Mononuclear cell (primary cell): ENCODE data around the gene CRYZ. TPM values are rescaled to one million over a fixed set of nuclear protein-coding genes. Genes with fewer than 3 reads are reported as not detected.

Experiments
- H3K27me3 ChIP-seq: 2 replicates; pipeline ENCODE4 v1.6.0; 2011; ENCODE audit warnings: low read length, control low read depth; ENCODE audit not compliant: insufficient read depth
- H3K4me1 ChIP-seq: 2 replicates; pipeline ENCODE4 v1.5.1; 2011; ENCODE audit warnings: mild to moderate bottlenecking, low read length, control low read depth; ENCODE audit not compliant: insufficient read depth
- H3K4me3 ChIP-seq: 2 replicates; pipeline ENCODE4 v1.5.1; 2011; ENCODE audit warnings: mild to moderate bottlenecking, low read length, moderate library complexity
- H3K9me3 ChIP-seq: 2 replicates; pipeline ENCODE4 v1.5.1; 2011; ENCODE audit warnings: low read depth, mild to moderate bottlenecking, control low read depth, low read length
- total RNA-seq: library from RNA; depleted of rRNA; stranded (reverse); fragments of >200 nt; gene quantifications from one replicate; pipeline ENCODE4 v1.2.3, GENCODE V29; 2012

CRYZ gene
- total RNA-seq, 1 donor = 2.7 TPM

DNA sequence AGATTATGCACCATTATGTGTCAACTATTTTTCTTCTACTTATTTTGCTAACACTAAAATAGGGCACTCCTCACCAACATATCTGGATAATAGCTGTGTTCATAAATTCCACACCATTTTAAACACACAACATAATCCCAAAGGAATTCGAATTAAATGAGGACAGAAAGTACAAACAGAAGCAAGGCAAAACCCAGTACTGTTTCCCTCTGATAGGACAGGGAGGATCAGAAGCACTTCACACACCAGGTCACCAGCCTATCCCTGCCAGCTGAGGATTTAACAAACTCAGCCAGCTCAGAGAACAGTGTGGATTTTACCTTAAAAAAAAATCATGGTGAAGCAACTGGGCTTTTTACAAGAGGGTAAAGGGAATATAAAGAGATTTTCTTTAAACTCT, 20.0 kb downstream of the CRYZ start:
- H3K4me1 ChIP-seq = no peaks in the 10 kb centered on the region
- H3K9me3 ChIP-seq = no peaks in the 10 kb centered on the region
- no peaks in the 10 kb centered on the region for H3K27me3 ChIP-seq
- H3K4me3 ChIP-seq = no peak overlapping the region

DNA sequence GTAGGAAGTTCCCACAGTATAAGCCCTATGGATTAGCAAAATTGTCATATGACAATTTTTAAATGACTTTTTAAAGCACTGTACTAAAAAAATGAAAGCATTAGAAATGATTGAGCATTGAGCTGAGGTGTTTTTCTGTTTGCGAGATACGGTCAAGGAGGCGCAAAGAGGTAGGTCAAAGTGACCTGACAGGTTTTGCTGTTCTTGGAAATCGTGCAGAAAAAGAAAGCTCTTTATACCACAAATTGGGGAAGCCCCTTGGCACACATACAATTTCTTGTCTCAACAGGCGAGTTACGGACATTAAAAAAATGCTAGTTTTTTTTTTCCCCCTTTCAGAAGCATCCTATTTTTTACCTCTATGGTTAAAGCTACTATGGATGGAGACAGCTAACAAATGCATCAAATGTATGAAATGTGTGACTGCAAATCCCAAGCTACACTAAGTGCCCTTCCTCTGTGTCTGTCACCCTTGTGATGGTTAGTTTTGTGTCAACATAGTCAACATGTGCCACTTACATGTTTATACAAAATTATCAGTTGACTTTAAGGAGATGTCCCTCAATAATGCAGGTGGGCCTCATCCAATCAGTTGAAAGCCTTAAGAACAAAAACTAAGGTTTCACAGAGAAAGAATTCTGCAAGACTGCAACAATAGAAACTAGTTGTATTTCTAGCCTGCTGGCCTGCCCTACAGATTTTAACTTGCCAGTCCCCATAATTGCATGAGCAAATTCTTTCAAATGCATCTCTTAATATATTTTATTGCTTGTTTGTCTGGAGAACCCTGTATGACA, 29.3 kb downstream of the CRYZ start:
- H3K4me3 ChIP-seq = no peak overlapping the region
- H3K27me3 ChIP-seq = no peaks in the 10 kb centered on the region
- H3K4me1 ChIP-seq = no peaks in the 10 kb centered on the region
- no peaks in the 10 kb centered on the region for H3K9me3 ChIP-seq

DNA sequence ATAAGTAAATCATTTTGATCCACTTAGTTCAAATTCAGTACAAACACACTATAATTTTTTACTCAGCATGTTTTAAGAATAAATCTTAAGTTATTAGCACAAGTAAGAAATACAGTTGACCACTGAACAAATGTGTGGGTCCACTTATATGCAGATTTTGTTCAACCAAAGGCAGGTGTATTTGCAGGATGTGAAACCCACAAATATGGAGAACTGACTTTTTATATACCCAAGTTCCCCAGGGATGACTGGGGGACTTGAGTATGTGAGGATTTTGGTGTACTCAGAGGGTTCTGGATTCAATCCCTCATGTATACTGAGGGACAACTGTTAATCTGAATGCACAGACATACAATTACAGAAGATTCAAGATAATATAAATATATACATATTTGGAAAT, 33.5 kb downstream of the CRYZ start:
- H3K4me3 ChIP-seq = no peak overlapping the region
- H3K9me3 ChIP-seq = no peaks in the 10 kb centered on the region
- H3K4me1 ChIP-seq = no peaks in the 10 kb centered on the region
- no peaks in the 10 kb centered on the region for H3K27me3 ChIP-seq

DNA sequence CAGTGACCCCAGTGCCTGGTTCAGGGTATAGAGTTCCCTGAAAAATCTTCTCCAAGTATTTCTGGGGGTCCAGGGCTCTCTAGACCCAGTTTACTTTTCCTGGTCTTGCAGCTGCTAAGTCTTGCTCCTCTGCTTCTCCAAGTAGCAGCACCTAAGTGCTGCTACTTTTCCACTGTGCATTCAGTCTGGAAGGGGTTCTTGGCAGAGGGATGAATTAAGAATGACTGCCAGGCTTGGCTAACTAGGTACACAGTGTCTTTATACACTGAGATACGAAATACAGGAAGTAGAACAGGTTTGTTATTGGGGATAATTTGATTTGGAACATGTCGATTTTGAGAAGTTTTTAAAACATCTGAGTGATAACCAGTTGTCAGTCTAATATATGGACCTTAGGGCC, 35.0 kb downstream of the CRYZ start:
- Histone ChIP-seq H3K4me1 (no peaks in the 10 kb centered on the region), H3K9me3 (no peaks in the 10 kb centered on the region), H3K4me3 (no peak overlapping the region), H3K27me3 (no peaks in the 10 kb centered on the region)

DNA sequence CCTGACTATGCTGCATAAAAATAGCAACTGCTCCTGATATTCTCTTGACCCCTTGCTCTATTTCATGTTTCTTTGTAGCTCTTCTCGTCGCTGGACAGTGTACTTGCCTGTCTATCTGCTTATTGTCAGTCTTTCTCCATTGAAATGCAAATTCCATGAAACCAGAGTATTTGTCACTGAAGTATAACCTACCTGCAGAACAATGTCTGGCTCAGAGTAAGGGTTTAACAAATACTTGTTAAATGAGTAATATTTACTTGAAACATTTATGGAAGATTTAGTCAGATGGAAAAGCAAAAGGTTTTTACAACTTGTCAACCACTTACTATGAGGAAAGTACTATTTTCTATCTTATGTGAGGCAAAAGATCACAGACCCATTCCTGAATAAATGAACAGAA, 39.4 kb downstream of the CRYZ start:
- Histone ChIP-seq H3K4me3 (no peak overlapping the region), H3K4me1 (no peaks in the 10 kb centered on the region), H3K27me3 (no peaks in the 10 kb centered on the region), H3K9me3 (no peaks in the 10 kb centered on the region)

DNA sequence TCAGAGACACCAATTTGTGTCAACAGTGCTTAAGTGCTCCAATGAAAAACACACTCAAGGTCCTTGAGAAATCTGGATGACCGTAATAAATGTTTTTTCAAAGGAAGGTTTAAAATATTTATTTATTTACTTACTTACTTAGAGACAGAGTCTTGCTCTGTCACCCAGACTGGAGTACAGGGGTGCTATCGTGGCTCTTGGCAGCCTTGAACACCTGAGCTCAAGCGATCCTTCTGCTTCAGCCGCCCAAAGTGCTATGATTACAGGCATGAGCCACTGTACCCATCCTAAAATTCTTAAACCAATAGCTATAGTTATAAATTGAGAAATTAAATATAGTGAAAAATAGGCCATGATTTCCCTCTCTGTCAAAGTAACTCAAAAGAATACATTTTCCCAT, 41.9 kb downstream of the CRYZ start:
- Histone ChIP-seq H3K4me1 (no peaks in the 10 kb centered on the region), H3K9me3 (no peaks in the 10 kb centered on the region), H3K27me3 (no peaks in the 10 kb centered on the region), H3K4me3 (no peak overlapping the region)

DNA sequence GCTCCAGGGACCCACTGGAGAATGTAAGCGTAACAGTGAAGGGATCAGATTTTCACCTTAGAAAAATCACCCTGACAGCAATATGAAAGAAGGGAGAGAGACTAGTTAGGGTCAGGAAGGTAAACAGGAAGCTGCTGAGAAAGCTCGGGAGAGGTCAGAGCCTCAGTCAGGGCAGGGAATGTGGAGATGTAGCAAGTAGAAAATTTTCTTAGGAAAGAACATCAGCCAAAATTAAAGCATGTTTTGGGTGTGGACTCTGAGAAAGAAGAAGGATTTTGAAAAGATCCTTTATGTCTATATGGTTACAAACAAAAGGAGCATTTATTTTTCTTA, 42.5 kb downstream of the CRYZ start:
- Histone ChIP-seq H3K9me3 (no peaks in the 10 kb centered on the region), H3K4me1 (no peaks in the 10 kb centered on the region)

DNA sequence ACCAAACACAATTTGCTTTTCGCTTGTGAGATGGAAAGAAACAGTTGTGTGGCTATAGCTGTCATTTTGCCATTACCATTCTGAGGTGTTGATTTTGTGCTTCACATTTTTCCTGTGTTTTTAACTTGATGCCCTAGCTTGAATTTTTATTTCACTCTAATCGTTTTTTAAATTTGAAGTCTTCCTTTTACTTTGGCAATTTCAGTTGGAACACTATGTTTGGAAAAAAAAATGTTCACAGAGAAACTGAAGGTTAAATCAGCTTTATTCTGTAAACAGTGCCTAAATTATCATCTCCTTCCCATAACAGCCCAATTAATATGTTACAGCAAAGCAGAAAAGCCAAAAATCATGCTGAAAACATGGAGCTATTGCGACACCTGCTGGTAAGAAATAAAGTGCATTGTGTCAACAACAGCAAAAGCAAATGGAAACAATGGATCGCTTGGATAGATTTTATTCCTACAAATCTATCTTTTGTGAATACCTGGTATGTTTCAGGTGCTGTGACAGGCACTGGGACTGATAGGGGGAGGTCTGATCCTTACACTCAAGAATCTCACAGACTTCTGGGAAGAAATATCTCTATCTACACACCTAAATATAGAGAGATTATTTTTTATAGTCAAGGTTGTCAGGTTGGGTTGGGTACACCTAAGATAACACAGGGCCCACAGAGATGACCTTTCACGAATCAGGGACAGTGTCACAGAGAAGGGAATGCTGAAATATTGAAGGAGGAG, 43.1 kb downstream of the CRYZ start:
- Histone ChIP-seq H3K4me3 (no peak overlapping the region), H3K4me1 (no peaks in the 10 kb centered on the region), H3K9me3 (no peaks in the 10 kb centered on the region), H3K27me3 (no peaks in the 10 kb centered on the region)

More for the DNA sequence above, 42.5 kb downstream of the CRYZ start:
- Histone ChIP-seq H3K27me3 (no peaks in the 10 kb centered on the region), H3K4me3 (no peak overlapping the region)

DNA sequence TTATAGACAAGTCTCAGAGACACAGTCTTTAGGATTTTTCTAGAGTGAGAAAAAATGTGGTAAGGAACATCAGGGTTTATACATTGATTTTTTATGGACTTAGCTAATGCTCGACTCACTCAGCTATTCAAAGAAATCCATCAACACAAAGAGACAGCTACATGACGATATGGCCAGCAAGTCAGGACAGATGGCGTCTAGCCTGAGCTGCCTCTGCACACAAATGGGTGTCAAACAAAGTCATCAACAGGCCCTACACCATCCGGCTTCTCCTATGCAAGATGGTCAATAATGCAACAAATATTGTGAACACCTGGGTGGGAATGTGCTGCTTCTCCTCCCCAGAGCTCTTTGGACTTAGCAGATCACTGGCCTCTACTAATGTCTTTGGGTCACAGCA, 45.9 kb downstream of the CRYZ start:
- H3K9me3 ChIP-seq = no peaks in the 10 kb centered on the region
- H3K27me3 ChIP-seq = no peaks in the 10 kb centered on the region
- H3K4me3 ChIP-seq = no peak overlapping the region
- H3K4me1 ChIP-seq = no peaks in the 10 kb centered on the region

DNA sequence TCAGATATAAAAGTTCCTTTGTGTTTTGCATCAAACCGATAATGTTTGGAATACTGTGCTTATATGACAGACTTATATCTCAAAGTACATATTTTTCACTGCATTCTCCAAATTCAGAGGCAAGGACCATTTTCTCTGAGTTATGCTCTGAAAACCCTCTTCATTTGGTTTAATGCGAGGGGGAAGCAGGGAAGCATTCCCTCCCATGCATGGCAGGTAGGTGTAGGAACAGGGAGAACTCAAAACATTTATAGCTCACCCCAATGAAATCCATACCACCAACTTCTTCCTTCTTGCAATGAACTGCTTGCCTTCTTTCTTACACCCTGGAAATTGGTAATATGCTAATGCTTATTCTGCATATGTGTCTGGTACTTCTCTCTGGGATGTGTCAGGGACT, 48.5 kb downstream of the CRYZ start:
- H3K9me3 ChIP-seq = no peaks in the 10 kb centered on the region
- no peaks in the 10 kb centered on the region for H3K27me3 ChIP-seq
- H3K4me3 ChIP-seq = no peak overlapping the region
- no peaks in the 10 kb centered on the region for H3K4me1 ChIP-seq

DNA sequence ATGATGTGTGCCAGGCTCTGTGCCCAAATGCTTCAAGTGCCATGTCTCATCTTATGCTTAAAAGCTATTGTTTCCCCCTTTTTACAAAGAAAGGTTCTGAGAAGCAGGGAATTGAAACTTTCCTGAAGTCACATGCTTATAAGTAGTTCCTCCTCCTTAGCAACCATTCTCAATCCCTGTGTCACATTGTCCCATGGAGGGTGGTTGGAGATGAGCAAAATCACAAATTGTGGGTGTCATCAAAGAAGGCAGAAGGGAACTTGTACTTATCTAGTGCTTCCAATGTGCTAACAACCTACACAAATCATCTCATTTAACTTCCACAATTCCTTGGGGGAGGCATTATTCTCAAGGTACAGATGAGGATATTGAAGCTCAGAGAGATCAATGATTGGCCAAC, 49.2 kb downstream of the CRYZ start:
- Histone ChIP-seq H3K4me1 (no peaks in the 10 kb centered on the region), H3K27me3 (no peaks in the 10 kb centered on the region), H3K4me3 (no peak overlapping the region), H3K9me3 (no peaks in the 10 kb centered on the region)

DNA sequence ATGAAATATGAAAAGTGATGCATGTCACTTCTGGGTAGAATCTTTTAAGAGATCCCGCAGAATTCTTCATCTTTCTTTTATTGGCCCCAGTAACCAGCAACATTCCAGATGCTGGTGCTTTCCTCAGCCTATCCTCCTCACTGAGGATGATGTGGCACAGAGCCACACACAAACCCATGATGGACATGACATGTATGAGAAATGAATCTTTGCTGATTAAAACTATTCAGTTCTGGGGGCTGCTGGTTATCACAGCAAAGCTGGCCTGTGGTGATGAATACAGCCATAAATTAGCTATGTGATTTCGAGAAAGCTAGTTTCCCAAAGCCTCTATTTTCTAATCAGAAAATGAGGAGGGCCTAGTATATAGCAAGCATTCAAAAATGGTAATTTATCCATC, 51.0 kb downstream of the CRYZ start:
- H3K4me3 ChIP-seq = no peak overlapping the region
- no peaks in the 10 kb centered on the region for H3K4me1 ChIP-seq
- no peaks in the 10 kb centered on the region for H3K27me3 ChIP-seq
- no peaks in the 10 kb centered on the region for H3K9me3 ChIP-seq

DNA sequence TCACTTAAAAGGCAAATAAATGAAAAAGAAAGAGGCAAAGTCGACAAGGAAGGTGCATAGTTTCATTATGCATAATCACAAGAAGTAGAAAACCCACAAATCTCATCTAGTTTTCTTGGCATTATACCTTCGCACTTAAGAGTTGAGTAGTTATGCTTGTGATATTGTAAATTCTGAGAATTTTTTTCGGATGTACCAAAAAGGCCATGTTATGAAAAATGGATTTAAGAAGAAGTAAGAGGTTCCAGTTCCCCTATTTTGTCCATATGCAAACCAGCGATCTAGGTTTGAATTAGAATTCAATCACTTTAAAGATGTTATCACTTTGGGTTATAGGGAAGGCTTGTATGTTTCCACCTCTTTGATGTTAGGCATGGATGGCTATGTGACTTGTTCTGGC, 51.4 kb downstream of the CRYZ start:
- Histone ChIP-seq H3K4me3 (no peak overlapping the region), H3K27me3 (no peaks in the 10 kb centered on the region), H3K4me1 (no peaks in the 10 kb centered on the region), H3K9me3 (no peaks in the 10 kb centered on the region)

DNA sequence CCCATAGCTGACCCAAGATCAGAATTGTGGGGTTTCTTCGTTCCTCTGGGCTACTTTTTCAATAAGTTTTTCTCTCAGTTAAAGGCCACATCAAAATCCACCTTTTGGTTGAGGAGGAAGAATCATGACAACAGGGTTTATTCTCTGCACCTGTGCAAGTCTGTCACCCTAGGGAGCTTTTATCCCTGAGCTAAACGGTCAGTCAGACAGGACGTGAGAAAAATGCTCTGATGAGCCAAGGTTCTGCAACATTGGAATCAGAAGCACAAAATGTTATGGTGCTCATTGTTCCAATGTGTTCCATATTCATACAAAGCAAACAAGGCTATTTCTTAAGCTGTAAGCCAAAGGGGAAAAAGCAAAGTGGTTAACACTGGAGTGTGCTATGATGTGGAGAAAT, 51.8 kb downstream of the CRYZ start:
- Histone ChIP-seq H3K9me3 (no peaks in the 10 kb centered on the region), H3K4me3 (no peak overlapping the region), H3K27me3 (no peaks in the 10 kb centered on the region), H3K4me1 (no peaks in the 10 kb centered on the region)

DNA sequence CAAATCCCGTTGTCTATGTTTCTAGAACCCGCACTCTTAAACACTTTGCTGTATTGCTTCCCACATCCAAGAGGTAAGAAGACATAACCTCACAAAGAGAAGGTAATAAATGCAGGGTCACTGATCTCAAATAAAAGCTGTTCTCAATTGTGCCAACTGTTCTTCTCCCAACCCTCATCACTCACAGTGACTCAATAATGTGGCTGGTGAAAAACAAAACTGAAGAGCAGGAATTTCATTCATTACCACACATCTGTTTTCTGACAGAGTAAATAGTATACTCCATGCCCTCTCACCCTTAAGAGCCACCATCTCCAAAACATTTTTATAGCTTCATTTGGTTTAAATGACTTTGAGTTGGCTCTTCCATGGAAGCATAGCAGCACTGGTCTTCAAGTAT, 53.0 kb downstream of the CRYZ start:
- Histone ChIP-seq H3K9me3 (no peaks in the 10 kb centered on the region), H3K27me3 (peaks cover 6% of the 10 kb centered on the region)

DNA sequence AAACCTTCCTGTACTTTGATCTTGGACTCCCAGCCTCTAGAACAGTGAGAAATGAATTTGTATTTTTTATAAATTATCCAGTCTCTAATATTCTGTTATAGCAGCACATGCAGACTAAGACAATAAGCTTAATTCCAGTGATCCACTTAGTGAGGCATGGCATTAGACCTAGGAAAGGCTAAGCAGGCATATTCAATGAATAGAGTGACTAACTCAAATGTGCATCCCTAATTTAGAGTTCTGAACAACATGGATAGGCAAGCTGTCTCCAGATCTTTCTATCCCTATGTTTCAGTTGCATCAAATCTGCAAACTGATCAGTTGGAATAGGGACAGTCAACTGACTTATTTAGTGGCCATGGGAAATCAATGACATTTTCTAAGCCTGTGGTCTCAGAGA, 54.9 kb downstream of the CRYZ start:
- Histone ChIP-seq H3K4me1 (peaks cover 6% of the 10 kb centered on the region), H3K27me3 (peaks cover 14% of the 10 kb centered on the region), H3K9me3 (no peaks in the 10 kb centered on the region), H3K4me3 (no peak overlapping the region)

More for the DNA sequence above, 53.0 kb downstream of the CRYZ start:
- H3K4me3 ChIP-seq = no peak overlapping the region
- H3K4me1 ChIP-seq = no peaks in the 10 kb centered on the region
